A673 (cell line): ENCODE measurements around the gene PRCD. TPM values are rescaled to one million over a fixed set of nuclear protein-coding genes. Genes with fewer than 3 reads are reported as not detected.

Experiments used
- BruUV-seq: library from RNA; stranded (reverse); fragments of 400-500 nt; replicated peaks from 2 replicates; lab custom pipeline; 2021; lab: Mats Ljungman, UMichigan
- CTCF ChIA-PET: fragments of 300-600 bp; sonication (Branson Sonifier 250); formaldehyde crosslinking; loops from one replicate; lab custom pipeline; 2022; ENCODE audit warnings: antibody characterized with exemption; lab: Charles Lee
- POLR2A ChIA-PET: fragments of 300-600 bp; sonication (Branson Sonifier 250); formaldehyde crosslinking; loops from one replicate; lab custom pipeline; 2022; ENCODE audit warnings: antibody characterized with exemption; ENCODE audit not compliant: low non-redundant PET; lab: Charles Lee
- DNase-seq: peaks from one replicate; pipeline ENCODE4 v3.0.0-alpha.2; 2015; ENCODE audit warnings: low spot score
- H3K27ac ChIP-seq: fragments of 200-600 bp; sonication (generic); 2 replicates; pipeline ENCODE4 v1.5.1; 2016; ENCODE audit warnings: mixed run types, low read depth, mild to moderate bottlenecking, mixed read lengths, antibody characterized with exemption, low read length; ENCODE audit not compliant: poor library complexity, severe bottlenecking
- H3K27me3 ChIP-seq: fragments of 200-600 bp; sonication (generic); replicated peaks from 2 replicates; pipeline ENCODE4 v1.6.1; 2017; ENCODE audit warnings: mixed run types, low read depth, mild to moderate bottlenecking, mixed read lengths, antibody characterized with exemption, low read length; ENCODE audit not compliant: insufficient read depth, poor library complexity
- H3K36me3 ChIP-seq: fragments of 200-600 bp; sonication (generic); 2 replicates; pipeline ENCODE4 v1.6.1; 2016; ENCODE audit warnings: mixed run types, mild to moderate bottlenecking, mixed read lengths, antibody characterized with exemption, low read length; ENCODE audit not compliant: insufficient read depth, poor library complexity, severe bottlenecking
- H3K4me1 ChIP-seq: fragments of 200-600 bp; sonication (generic); 2 replicates; pipeline ENCODE4 v1.6.1; 2017; ENCODE audit warnings: mixed run types, mild to moderate bottlenecking, mixed read lengths, antibody characterized with exemption, low read length; ENCODE audit not compliant: insufficient read depth, poor library complexity, severe bottlenecking
- H3K4me3 ChIP-seq: fragments of 200-600 bp; sonication (generic); 2 replicates; pipeline ENCODE4 v1.5.1; 2016; ENCODE audit warnings: low read depth, mixed run types, mild to moderate bottlenecking, mixed read lengths, low read length; ENCODE audit not compliant: poor library complexity, severe bottlenecking
- H3K9me3 ChIP-seq: fragments of 200-600 bp; sonication (generic); 2 replicates; pipeline ENCODE4 v1.6.1; 2016; ENCODE audit warnings: mixed run types, low read depth, mild to moderate bottlenecking, mixed read lengths, antibody characterized with exemption, low read length; ENCODE audit not compliant: poor library complexity, severe bottlenecking
- EZH2 ChIP-seq: fragments of 200-600 bp; sonication (generic); IDR thresholded peaks from 2 replicates; pipeline ENCODE4 v1.6.1; 2017; ENCODE audit warnings: borderline replicate concordance, low read depth, mild to moderate bottlenecking, mixed read lengths, antibody characterized with exemption, low read length; ENCODE audit not compliant: poor library complexity, severe bottlenecking
- intact Hi-C: fragments of 100-400 bp; cut with micrococcal nuclease; formaldehyde crosslinking; loops from one replicate; pipeline ENCODE4 v1.10.0; 2022; ENCODE audit not compliant: unreplicated experiment
- total RNA-seq: library from RNA; stranded (reverse); gene quantifications from 2 replicates; pipeline ENCODE4 v1.2.3, GENCODE V29; 2021
- TF ChIP-seq, protein P1 (sequence below): fragments of 300-800, 200-600 bp; sonication (generic); conservative IDR thresholded peaks from 2 replicates; pipeline ENCODE4 v1.5.1; 2017; ENCODE audit warnings: low read depth, mild to moderate bottlenecking, antibody characterized with exemption, low read length, moderate library complexity, mixed read lengths

Gene PRCD
- total RNA-seq, 1 experiment from 2014 or later: not detected

DNA sequence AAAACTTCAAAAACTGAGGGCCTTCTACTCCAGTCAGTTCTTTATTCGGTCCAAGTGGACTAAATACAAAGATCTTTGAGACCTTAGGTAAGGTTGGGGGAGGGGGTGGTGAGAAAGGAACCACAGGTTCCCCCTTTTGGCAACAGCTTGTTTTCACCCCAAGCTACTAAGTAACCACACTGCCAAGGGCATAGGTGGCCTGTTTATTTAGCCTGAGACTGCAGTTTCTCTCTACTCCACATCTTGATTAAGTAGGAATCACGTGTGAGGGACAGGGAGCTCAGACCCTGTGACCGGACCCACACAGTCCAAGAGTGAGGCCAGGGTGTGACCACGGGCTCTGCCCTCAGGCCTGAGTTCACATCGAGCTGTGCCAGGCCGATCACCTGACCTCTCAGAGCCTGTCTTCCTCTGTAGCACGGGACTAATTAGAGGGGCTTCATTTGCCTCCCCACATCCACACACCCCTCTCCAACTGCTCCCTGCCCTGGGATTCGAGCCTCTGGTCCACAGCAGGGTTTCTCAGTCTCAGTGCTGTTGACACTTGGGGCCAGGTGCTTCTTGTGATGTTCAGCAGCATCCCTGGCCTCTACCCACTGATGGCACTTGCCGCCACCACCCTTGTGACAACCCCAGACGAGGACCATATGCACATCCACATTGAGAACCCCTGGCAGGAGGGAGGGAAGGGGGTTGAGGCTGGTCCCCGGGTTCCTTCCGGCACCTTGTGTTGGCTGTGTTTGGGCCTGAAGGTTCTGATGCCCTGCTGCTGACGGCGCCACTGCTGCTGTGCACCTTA lies 28.0 kb downstream of the PRCD start:
- Histone ChIP-seq H3K36me3 (peaks cover 46% of the 10 kb centered on the region), H3K27ac (peak overlapping the region; percentile 8), H3K9me3 (no peaks in the 10 kb centered on the region), H3K27me3 (no peaks in the 10 kb centered on the region), H3K4me3 (no peak overlapping the region), H3K4me1 (no peaks in the 10 kb centered on the region)
- intact Hi-C loops: loop anchor here (10.0 kb wide), 1 partner anchor 147 kb away; the partner anchor contains the start of gene MXRA7
- no peak for TF ChIP-seq EZH2
- TF ChIP-seq, protein P1, sequence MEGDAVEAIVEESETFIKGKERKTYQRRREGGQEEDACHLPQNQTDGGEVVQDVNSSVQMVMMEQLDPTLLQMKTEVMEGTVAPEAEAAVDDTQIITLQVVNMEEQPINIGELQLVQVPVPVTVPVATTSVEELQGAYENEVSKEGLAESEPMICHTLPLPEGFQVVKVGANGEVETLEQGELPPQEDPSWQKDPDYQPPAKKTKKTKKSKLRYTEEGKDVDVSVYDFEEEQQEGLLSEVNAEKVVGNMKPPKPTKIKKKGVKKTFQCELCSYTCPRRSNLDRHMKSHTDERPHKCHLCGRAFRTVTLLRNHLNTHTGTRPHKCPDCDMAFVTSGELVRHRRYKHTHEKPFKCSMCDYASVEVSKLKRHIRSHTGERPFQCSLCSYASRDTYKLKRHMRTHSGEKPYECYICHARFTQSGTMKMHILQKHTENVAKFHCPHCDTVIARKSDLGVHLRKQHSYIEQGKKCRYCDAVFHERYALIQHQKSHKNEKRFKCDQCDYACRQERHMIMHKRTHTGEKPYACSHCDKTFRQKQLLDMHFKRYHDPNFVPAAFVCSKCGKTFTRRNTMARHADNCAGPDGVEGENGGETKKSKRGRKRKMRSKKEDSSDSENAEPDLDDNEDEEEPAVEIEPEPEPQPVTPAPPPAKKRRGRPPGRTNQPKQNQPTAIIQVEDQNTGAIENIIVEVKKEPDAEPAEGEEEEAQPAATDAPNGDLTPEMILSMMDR: no peak
- POLR2A ChIA-PET: interaction anchor here (0.6 kb wide), 1 partner anchor 17 kb away, joined by 7 read pairs; no protein-coding TSS in a partner anchor
- no peak for DNase-seq
- CTCF ChIA-PET: no interaction called here
- BruUV-seq: no TSS peak

DNA sequence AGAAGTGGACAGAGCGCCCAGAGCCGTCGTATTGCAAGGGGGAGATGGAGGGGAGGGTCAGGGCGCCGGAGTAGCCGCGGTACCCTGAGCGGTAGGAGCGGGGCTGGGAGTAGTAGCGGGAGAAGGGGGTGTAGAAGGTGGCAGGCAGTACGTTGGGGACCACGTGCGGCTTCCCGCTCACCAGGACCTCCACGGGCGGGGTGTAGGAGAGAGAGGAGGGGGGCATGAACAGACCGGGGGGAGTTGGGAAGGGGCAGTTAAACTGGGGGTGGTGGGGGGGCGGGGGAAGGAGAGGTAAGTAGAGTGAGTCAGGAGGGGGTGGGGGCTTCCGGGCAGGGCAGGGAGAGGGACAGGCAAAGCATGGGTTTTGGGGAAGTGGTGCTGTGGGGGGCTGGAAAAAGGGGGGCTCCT lies 29.0 kb downstream of the PRCD start:
- CTCF ChIA-PET: no interaction called here
- Histone ChIP-seq H3K4me3 (no peak overlapping the region), H3K9me3 (no peaks in the 10 kb centered on the region), H3K27me3 (no peaks in the 10 kb centered on the region), H3K27ac (no peak overlapping the region), H3K36me3 (peaks cover 36% of the 10 kb centered on the region), H3K4me1 (no peaks in the 10 kb centered on the region)
- no TSS peak for BruUV-seq
- DNase-seq: no peak
- intact Hi-C loops: loop anchor here (10.0 kb wide), 1 partner anchor 146 kb away; the partner anchor contains the start of gene MXRA7
- POLR2A ChIA-PET: no interaction called here
- no peak for TF ChIP-seq EZH2
- TF ChIP-seq, protein P1: no peak

DNA sequence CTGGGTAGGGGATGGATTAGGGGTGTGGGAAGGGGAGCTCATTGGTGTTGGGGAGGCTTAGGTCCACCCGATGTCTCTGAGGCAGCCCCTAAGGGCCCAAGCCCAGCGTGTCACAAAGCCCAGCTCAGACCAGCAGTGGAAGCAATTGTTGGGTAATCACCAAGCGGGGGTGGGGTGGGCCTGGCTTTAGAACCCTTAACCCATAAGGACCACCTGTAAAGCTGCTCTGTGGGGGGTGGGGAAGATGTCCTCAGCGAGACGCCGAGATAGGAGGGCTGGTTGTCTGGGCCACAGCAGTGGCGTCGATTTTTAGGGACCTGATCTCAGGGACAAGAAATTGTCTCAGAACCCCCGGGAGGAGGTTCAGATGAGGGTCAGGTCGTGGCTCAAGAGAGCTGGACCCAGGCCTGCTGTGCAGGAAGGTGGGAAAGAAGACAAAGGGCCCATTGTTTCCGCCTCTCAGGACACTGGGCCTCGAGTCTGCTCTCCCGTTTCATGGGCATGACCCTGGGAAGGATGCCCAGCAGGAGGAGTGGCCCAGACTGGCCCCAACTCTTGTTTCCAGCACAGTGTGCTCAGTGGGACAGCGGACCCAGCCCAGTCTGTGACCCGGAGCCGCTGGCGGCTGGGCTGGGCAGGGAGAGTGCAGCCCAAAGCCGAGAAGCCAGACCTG lies 29.9 kb downstream of the PRCD start:
- intact Hi-C loops: loop anchor here (10.0 kb wide), 1 partner anchor 145 kb away; the partner anchor contains the start of gene MXRA7
- Histone ChIP-seq H3K4me1 (no peaks in the 10 kb centered on the region), H3K36me3 (peaks cover 30% of the 10 kb centered on the region), H3K27me3 (no peaks in the 10 kb centered on the region), H3K4me3 (no peak overlapping the region), H3K9me3 (no peaks in the 10 kb centered on the region), H3K27ac (no peak overlapping the region)
- TF ChIP-seq, protein P1: no peak
- BruUV-seq: no TSS peak
- DNase-seq: no peak
- CTCF ChIA-PET: no interaction called here
- POLR2A ChIA-PET: interaction anchor here (0.7 kb wide), 1 partner anchor 1248 kb away, joined by 3 read pairs; no protein-coding TSS in a partner anchor
